ENCODE data around the gene SMAD3. TPM values are rescaled to one million over a fixed set of nuclear protein-coding genes. Genes with fewer than 3 reads are reported as not detected.
A peak's percentile ranks its signal among the peaks of the same experiment; 100 is the strongest.
"Not testable (repeated sequence)": the region's sequence is repeated elsewhere in the genome, so short reads cannot be mapped to it uniquely, and the experiment has no call there.

The SMAD3 gene
- total RNA-seq, 1 experiment from 2014 or later = 82.5 TPM

- no peak for DNase-seq (ENCODE audit: low spot score)
Observed at GRCh38 chr15:67142092-67142766, 76.8 kb downstream of the SMAD3 start.

DNA sequence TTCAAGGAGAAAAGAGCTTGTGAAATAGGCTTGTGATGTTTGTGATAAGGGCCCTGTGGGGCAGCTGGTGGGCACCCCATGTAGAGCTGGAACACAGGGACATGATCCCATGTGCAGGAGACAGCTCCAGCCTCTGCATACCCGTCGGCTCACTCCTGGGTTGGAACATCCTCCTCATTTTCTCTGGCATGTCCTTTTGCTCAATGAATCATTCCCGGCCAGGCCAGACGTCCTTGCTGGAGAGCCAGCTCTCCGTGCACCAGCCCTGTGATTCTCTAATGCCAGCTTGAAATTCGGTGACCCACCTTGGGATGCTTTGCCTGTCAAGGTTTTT lies 77.3 kb downstream of the SMAD3 start:
- DNase-seq (ENCODE audit: low spot score) = no peak

- DNase-seq (ENCODE audit: low spot score) = no peak
Observed at GRCh38 chr15:67143646-67144045, 78.2 kb downstream of the SMAD3 start.

DNA sequence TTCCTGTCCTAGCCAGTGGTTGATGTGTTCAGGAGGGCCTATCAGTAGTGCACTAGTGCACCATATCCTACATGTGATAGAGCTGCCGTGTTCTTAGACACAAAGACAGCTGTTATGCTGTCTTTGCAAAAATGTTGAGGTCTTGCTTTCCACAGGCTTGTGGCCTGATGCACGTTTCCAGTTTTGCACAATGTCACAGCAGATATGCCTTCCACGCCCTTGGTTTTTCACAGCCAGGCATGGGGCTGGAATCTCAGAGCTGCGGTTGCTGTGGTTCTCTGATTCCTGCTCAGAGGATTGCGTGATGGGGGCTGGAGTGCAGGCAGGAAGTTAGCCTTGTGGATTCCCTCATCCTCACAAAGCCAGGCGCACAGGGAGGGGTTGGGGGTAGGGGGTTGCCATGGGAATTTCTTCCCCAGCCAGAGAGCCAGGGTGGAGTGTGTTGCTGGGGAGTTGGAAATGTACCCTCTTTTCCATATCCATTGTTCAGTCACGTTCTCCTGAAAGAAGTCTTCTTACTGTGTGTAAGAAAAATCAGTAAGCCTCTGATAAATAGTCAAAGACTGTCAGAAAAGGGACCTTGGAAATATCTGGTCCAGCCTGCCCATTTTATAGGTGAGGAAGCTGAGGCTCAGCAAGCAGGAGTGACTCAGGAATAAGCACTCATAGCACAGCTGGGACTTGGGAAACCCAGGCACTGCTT lies 79.4 kb downstream of the SMAD3 start:
- no peak for DNase-seq (ENCODE audit: low spot score)

- DNase-seq (ENCODE audit: low spot score) = no peak
Observed at GRCh38 chr15:67145312-67145610, 79.9 kb downstream of the SMAD3 start.

GRCh38 chr15:67145710-67146109 lies 80.3 kb downstream of the SMAD3 start:
- DNase-seq (ENCODE audit: low spot score) = no peak

GRCh38 chr15:67146234-67146633 lies 80.8 kb downstream of the SMAD3 start:
- DNase-seq (ENCODE audit: low spot score) = peak; percentile 61

GRCh38 chr15:67146875-67147381 lies 81.5 kb downstream of the SMAD3 start:
- DNase-seq (ENCODE audit: low spot score) = peak; percentile 87

GRCh38 chr15:67147396-67147949 lies 82.1 kb downstream of the SMAD3 start:
- DNase-seq (ENCODE audit: low spot score) = peak; percentile 69

- peak; percentile 98 for DNase-seq (ENCODE audit: low spot score)
Observed at GRCh38 chr15:67148196-67148701, 82.8 kb downstream of the SMAD3 start.

DNA sequence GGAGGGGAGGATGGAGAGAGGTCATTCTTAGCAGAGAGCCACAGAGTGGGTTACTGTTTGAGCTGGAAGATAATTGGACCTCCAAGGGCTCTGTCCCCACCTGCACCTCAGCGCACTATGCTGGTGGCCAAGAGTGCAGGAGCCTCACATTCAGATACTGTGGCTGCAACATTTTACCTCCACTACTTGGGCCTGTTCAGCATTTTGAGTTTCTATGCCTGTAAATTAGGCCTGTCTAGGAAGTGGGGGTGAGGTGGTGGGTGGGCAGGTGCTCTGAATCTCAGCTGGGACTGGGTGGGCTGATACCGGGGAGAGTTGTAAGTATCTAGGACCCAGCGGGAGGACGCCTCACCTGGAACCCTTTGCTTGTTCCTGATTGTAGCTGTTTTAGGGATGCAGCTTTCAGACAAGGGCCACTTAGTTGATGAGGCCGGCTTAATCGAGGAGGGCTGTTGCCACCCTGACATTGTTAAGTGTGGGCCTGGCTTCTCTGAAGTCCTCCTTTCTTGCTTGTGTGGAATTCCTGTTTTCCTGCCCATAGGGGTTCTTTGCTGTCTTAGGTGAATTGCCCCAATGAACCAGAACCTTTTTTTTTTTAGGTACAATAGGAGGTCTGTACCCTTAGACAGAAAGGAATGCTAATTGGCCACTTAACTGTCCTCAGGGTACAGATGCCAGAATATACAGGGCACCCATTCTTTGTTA lies 83.8 kb downstream of the SMAD3 start:
- peak; percentile 36 for DNase-seq (ENCODE audit: low spot score)

DNA sequence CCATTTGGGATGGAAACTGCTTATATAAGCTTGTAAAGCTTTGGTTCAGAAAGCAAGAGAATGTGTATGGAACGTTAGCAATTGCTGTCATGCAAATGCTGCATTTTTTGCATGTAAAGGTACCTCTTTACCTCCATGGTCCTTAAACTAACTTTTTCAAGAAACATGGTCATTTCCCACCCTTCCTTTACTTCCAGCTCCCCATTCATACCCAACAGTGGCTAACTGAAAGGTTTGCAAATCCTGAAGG lies 84.3 kb downstream of the SMAD3 start:
- DNase-seq (ENCODE audit: low spot score) = no peak

- DNase-seq (ENCODE audit: low spot score) = peak; percentile 97
Observed at GRCh38 chr15:67150023-67150860, 84.8 kb downstream of the SMAD3 start.

DNA sequence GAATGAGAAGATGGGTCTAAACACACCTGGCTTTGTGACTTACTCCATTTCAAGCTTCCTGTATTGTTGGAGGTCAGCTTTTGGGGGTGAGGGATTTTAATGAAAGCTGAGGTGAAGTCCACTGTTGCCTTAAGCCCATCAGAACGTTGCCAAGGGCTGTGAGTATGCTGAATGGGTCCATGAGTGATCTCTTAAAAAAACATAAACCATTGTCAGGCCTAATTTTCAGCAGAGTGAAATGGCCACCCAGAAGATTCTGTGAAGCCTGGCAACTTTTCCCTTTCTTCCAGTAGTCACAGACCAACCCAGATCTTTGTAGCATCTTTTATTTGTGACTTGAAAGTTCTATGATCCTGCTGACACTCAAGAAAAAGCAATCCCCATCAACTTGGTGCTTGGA lies 87.0 kb downstream of the SMAD3 start:
- DNase-seq (ENCODE audit: low spot score) = no peak

DNA sequence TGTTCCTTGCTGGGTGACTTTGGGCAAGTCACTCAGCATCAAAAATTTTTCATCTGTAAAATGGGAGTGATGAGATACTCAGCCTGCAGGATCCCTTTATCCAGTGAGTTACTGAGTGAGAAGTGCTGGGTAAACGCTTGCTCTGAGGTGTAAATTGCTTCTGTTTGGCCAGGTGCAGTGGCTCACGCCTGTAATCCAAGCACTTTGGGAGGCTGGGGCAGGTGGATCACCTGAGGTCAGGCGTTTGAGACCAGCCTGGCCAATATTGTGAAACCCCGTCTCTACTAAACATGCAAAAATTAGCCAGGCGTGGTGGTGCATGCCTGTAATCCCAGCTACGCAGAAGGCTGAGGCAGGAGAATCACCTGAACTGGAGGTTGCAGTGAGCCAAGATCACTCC lies 87.6 kb downstream of the SMAD3 start:
- DNase-seq (ENCODE audit: low spot score) = not testable (repeated sequence)

GRCh38 chr15:67154249-67154648 lies 88.8 kb downstream of the SMAD3 start:
- DNase-seq (ENCODE audit: low spot score) = no peak

GRCh38 chr15:67156426-67156825 lies 91.0 kb downstream of the SMAD3 start:
- no peak for DNase-seq (ENCODE audit: low spot score)

GRCh38 chr15:67156834-67157233 lies 91.4 kb downstream of the SMAD3 start:
- no peak for DNase-seq (ENCODE audit: low spot score)

DNA sequence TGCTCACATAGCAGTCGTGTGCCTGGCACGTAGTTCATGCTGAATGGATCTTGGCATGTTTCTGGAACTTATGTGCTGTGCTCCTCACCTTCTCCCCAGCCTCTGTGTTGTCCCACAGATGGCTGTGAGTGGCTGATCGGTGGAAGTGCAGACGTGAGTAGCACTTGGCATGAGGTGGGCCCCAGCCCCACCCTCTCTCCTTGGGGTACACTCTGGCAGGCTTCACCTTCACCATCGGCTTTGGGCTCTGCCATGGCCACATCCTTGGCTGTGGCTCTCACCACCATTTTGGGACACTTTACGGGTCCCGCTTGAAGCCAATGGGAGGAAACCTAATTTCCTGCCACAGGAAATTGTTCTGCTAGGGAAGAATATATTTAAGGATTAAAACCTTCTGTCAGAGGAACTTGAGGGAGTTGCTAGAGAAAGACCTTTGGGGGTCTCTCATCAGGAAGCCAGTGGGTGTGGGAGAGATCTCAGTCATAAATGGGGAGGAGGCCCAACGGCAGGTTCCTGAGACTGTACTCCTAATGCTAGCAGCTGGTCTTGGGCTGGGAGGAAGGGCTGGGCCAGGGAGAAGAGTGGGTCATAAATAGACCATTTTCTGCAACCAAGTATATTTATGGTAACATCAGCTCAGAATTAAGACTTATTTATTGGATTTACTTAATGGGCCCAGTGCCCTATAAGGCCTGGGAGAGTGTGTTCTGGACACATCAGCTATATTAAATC lies 92.3 kb downstream of the SMAD3 start:
- DNase-seq (ENCODE audit: low spot score) = no peak

- DNase-seq (ENCODE audit: low spot score) = no peak
Observed at GRCh38 chr15:67158367-67158766, 93.0 kb downstream of the SMAD3 start.

DNA sequence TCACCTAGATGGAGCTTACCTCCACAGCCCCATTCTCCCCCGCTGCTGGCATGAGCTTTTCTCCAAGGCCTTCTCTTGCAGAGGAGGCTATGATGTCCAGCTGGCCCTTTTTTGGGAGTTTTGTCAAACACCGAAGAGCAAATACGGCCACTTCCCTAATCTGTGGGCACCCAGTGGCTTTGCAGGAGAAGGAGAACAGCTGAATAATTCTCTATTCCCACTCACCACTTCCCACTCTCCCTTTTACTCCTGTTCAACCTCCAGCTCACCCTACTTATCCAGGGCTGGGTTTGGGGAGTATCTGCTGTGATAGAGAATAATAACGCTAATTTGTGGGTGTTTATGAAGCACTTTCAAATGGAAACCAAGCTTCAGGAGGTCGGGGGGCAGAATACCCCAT lies 96.0 kb downstream of the SMAD3 start:
- DNase-seq (ENCODE audit: low spot score) = no peak

All from HT-29 (cell line).